ENCODE data around the gene OGFOD3.

Gene OGFOD3

DNA sequence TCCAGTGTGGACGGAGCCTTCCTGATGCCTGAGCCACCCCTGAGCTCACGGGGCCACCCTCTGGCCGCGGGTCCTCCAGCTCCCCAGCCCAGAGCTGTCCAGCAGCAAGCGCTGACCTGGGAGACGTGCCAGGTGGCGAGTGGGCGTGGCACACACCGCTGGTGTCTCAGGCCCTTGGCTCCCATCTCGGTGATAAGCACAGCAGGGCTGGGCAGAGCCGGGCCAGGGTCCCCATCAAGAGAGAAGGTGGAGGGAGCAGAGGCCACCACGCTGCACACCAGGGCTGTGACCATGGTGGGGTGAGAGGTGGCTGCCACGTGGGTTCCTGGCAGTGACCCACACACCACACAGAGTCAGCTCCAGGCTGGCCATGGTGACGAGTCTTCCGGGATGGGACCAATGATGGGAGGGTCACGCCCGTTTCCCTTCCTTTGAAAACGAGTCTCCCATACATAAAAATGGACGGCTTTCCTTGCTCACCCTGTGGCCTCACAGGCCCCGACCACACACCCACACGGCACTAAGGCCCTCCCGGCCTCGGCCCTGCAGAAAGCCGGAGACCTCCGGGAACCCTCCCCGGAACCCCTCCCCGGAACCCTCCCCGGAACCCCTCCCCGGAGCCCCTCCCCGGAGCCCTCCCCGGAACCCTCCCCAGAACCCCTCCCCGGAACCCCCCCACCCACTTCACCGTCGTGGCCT is 30.0 kb downstream of the OGFOD3 start:
- Histone ChIP-seq H3K9me3 (ENCODE audit: control insufficient read depth in 2 of 2, low read length in 2 of 2) (no peaks in the 10 kb centered on the region), H3K27ac (ENCODE audit: low read depth in 2 of 2, low read length in 2 of 2) (no peak overlapping the region), H3K4me3 (ENCODE audit: low read length in 2 of 2) (no peak overlapping the region), H3K27me3 (ENCODE audit: control insufficient read depth in 2 of 2, insufficient read depth in 2 of 2, low read length in 2 of 2) (peaks cover 23 to 35% of the 10 kb centered on the region in 2 donors), H3K9ac (ENCODE audit: low read depth in 1 of 2, low read length in 2 of 2) (no peak overlapping the region), H3K36me3 (ENCODE audit: control insufficient read depth in 2 of 2, insufficient read depth in 2 of 2, low read length in 2 of 2) (peaks cover 4 to 8% of the 10 kb centered on the region in 2 donors), H3K4me1 (ENCODE audit: control insufficient read depth in 2 of 2, insufficient read depth in 2 of 2, low read length in 2 of 2) (peaks cover 5 to 14% of the 10 kb centered on the region in 2 donors)

DNA sequence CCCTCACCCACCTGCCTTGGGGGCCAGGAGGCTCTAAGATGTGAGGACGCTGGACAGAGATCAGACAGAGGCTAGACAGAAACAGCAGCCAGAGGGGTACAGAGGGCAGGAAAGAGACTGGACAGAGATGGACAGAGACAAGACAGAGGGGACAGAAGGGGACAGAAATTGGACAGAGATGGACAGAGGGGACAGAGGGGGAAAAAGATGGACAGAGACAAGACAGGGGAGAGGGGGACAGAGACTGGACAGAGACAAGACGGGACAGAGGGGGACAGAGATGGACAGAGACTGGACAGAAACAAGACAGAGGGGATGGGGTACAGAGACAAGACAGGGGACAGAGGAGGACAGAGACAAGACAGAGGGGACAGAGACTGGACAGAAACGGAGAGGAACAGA is 30.7 kb downstream of the OGFOD3 start:
- no peak overlapping the region for H3K27ac ChIP-seq (ENCODE audit: low read depth in 2 of 2, low read length in 2 of 2)
- no peak overlapping the region for H3K4me3 ChIP-seq (ENCODE audit: low read length in 2 of 2)
- H3K9ac ChIP-seq (ENCODE audit: low read depth in 1 of 2, low read length in 2 of 2) = no peak overlapping the region
- peaks cover 5 to 14% of the 10 kb centered on the region in 2 donors for H3K4me1 ChIP-seq (ENCODE audit: control insufficient read depth in 2 of 2, insufficient read depth in 2 of 2, low read length in 2 of 2)
- H3K27me3 ChIP-seq (ENCODE audit: control insufficient read depth in 2 of 2, insufficient read depth in 2 of 2, low read length in 2 of 2) = peaks cover 23 to 35% of the 10 kb centered on the region in 2 donors
- H3K9me3 ChIP-seq (ENCODE audit: control insufficient read depth in 2 of 2, low read length in 2 of 2) = no peaks in the 10 kb centered on the region
- H3K36me3 ChIP-seq (ENCODE audit: control insufficient read depth in 2 of 2, insufficient read depth in 2 of 2, low read length in 2 of 2) = peaks cover 0 to 5% of the 10 kb centered on the region in 2 donors

DNA sequence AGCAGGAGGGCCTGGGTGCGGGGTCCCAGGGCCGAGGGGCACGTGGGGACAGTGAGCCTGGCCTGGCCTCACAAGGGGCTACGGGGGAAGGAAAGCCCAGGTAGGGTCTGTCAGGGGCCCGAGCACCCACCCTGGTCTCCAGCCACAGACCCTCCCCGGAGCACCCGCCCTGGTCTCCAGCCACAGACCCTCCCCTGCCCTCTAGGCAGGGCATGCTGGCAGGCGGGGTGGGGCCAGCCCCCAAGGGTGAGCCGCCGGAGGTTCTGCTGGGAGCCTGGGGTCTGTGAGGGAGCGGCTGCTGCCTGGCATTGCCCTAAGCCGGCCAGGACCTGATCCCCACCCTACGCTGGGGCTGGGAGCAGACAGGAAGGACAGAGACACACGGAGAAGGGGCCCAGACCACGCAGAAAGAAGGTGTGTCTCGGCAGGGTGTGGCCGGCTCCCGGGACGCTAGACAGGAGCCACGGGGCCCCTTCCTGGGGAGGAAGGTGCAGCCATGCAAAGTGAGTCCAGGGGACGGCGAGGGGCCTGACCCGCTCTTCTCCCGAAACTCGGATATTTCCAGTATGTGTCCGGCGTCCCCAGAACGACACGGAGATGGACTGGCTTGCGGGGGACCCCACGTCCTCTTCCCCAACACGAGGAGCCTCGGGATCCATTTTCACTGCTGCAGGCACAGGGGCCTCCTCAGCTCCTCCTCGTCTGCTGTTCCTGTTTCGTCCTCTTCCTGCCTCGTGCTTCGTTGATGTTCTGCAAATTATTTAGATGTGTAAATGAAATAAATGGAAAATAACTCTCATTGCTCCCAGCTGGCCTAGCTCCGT is 31.3 kb downstream of the OGFOD3 start:
- Histone ChIP-seq H3K27ac (ENCODE audit: low read depth in 2 of 2, low read length in 2 of 2) (no peak overlapping the region), H3K36me3 (ENCODE audit: control insufficient read depth in 2 of 2, insufficient read depth in 2 of 2, low read length in 2 of 2) (peaks cover 0 to 4% of the 10 kb centered on the region in 2 donors), H3K4me3 (ENCODE audit: low read length in 2 of 2) (no peak overlapping the region), H3K4me1 (ENCODE audit: control insufficient read depth in 2 of 2, insufficient read depth in 2 of 2, low read length in 2 of 2) (peaks cover 5 to 14% of the 10 kb centered on the region in 2 donors), H3K9ac (ENCODE audit: low read depth in 1 of 2, low read length in 2 of 2) (no peak overlapping the region), H3K9me3 (ENCODE audit: control insufficient read depth in 2 of 2, low read length in 2 of 2) (no peaks in the 10 kb centered on the region), H3K27me3 (ENCODE audit: control insufficient read depth in 2 of 2, insufficient read depth in 2 of 2, low read length in 2 of 2) (peaks cover 23 to 35% of the 10 kb centered on the region in 2 donors)

DNA sequence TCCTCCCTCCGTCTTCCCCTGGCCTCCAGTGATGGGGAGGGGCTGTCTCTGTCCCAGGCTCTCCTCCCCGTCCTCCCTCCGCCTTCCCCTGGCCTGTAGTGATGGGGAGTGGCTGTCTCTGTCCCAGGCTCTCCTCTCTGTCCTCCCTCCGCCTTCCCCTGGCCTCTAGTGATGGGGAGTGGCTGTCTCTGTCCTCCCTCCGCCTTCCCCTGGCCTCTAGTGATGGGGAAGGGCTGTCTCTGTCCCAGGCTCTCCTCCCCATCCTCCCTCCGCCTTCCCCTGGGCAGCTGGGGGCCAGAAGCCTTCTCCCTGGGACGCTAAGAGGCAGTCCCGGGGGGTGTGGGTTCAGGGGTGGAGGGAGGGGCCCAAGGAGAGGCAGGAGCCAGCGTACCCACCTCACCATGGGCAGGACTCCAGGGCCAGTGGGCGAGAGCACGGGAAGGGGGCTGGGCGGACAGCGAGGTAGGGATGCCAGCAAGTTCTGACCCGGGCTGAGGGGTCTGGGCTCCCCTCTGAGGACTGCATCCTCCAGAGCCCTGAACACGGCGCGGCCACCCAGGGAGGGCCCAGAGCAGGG is 32.0 kb downstream of the OGFOD3 start:
- peaks cover 23 to 38% of the 10 kb centered on the region in 2 donors for H3K27me3 ChIP-seq (ENCODE audit: control insufficient read depth in 2 of 2, insufficient read depth in 2 of 2, low read length in 2 of 2)
- no peaks in the 10 kb centered on the region for H3K9me3 ChIP-seq (ENCODE audit: control insufficient read depth in 2 of 2, low read length in 2 of 2)
- peaks cover 5 to 17% of the 10 kb centered on the region in 2 donors for H3K4me1 ChIP-seq (ENCODE audit: control insufficient read depth in 2 of 2, insufficient read depth in 2 of 2, low read length in 2 of 2)
- H3K9ac ChIP-seq (ENCODE audit: low read depth in 1 of 2, low read length in 2 of 2) = no peak overlapping the region
- H3K27ac ChIP-seq (ENCODE audit: low read depth in 2 of 2, low read length in 2 of 2) = no peak overlapping the region
- no peak overlapping the region for H3K4me3 ChIP-seq (ENCODE audit: low read length in 2 of 2)
- no peaks in the 10 kb centered on the region for H3K36me3 ChIP-seq (ENCODE audit: control insufficient read depth in 2 of 2, insufficient read depth in 2 of 2, low read length in 2 of 2)

DNA sequence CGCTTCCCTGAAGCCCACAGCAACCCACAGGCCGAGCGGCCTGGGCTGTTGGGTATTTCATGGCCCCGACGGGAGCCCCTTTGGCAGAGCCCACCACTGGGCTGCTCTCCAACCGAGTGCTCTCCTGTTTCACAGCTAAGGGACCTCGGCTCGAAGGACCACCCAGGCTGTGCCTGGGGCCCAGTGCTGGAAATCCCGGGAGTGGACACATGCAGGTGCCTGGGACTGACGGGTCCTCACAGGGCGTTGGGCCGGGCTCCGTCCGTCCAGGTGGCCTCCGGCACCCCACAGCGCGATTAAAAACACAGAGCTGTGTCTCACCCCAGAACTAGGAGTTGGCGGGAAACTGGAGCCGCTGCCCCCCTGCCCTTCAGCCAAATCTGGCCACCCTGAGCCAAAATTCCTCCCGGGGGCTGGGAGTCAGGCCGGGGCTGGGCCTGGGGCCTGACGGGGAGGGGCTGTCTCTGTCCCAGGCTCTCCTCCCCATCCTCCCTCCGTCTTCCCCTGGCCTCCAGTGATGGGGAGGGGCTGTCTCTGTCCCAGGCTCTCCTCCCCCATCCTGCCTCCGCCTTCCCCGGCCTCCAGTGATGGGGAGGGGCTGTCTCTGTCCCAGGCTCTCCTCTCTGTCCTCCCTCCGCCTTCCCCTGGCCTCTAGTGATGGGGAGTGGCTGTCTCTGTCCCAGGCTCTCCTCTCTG is 32.7 kb downstream of the OGFOD3 start:
- H3K27ac ChIP-seq (ENCODE audit: low read depth in 2 of 2, low read length in 2 of 2) = no peak overlapping the region
- no peaks in the 10 kb centered on the region for H3K9me3 ChIP-seq (ENCODE audit: control insufficient read depth in 2 of 2, low read length in 2 of 2)
- H3K36me3 ChIP-seq (ENCODE audit: control insufficient read depth in 2 of 2, insufficient read depth in 2 of 2, low read length in 2 of 2) = no peaks in the 10 kb centered on the region
- peaks cover 23 to 40% of the 10 kb centered on the region in 2 donors for H3K27me3 ChIP-seq (ENCODE audit: control insufficient read depth in 2 of 2, insufficient read depth in 2 of 2, low read length in 2 of 2)
- no peak overlapping the region for H3K4me3 ChIP-seq (ENCODE audit: low read length in 2 of 2)
- peaks cover 5 to 19% of the 10 kb centered on the region in 2 donors for H3K4me1 ChIP-seq (ENCODE audit: control insufficient read depth in 2 of 2, insufficient read depth in 2 of 2, low read length in 2 of 2)
- no peak overlapping the region for H3K9ac ChIP-seq (ENCODE audit: low read depth in 1 of 2, low read length in 2 of 2)

DNA sequence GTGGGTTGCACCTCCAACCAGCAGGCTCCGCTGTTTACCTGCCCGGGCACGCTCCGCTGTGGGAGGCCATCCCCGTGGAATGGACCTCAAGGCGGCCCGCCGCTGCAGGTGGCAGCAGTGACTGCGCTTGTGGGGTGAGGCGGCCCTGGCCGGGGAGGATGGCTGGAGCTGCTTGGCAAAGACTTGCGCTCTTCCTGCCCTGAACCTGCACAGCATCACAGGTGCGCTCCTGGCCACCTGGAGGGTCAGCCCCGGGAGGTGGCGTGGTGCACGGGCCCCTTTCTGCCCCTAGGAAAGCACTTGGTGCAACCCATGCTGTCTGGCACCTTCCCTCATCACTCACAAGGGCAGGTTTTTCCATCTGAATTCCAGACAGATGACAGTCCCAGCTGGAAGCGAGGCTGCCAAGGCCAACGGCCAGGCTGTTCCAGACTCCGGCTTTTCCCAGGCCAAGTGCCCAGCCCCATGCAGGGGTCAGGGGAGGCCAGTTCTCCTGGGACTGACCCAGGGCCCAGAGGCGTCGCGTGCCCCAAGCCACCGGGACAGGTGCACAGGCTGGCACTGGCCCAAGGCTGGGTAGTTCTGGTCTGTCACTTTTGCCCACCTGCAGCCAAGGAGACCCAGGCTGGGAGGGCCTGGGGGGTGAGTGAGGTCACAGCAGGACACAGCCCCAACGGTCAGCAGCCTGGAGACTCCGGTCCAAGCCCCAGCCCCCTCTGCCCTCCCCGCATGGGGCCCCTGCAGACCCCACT is 33.5 kb downstream of the OGFOD3 start:
- Histone ChIP-seq H3K27ac (ENCODE audit: low read depth in 2 of 2, low read length in 2 of 2) (no peak overlapping the region), H3K9me3 (ENCODE audit: control insufficient read depth in 2 of 2, low read length in 2 of 2) (no peaks in the 10 kb centered on the region), H3K4me3 (ENCODE audit: low read length in 2 of 2) (no peak overlapping the region), H3K4me1 (ENCODE audit: control insufficient read depth in 2 of 2, insufficient read depth in 2 of 2, low read length in 2 of 2) (peaks cover 5 to 19% of the 10 kb centered on the region in 2 donors), H3K9ac (ENCODE audit: low read depth in 1 of 2, low read length in 2 of 2) (no peak overlapping the region), H3K36me3 (ENCODE audit: control insufficient read depth in 2 of 2, insufficient read depth in 2 of 2, low read length in 2 of 2) (no peaks in the 10 kb centered on the region), H3K27me3 (ENCODE audit: control insufficient read depth in 2 of 2, insufficient read depth in 2 of 2, low read length in 2 of 2) (peaks cover 23 to 40% of the 10 kb centered on the region in 2 donors)

DNA sequence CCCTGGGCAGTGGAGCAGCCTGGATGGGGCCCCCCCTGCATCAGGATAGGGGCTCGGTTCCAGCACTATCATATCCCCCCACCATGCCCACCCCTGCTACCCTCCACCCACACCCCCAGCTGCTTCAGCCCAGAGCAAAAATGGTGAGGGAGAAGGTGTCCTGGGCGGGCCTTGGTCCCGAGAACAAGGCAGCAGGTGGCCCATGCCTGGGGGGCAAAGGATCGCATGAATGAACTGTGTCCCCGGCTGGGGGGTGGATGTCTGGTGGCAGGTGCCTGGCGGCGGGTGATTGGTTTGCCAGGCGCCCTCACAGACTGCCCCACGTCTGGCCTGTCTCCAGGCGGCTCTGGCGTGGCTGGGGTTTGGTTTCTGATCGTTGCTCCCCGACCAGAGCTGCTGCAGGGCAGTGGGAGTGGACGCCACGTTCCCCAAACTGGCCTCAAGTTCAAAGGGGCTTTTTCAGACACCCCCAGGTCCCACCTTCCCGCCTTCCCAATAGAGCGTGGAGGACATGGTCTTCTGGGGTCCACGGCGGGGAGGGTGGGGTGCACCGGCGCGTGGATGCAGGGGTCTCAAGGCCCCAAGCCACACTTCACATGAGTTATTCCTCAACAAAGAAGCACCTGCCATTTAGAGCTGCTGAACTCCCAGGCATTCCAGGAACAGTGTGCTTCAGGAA is 34.2 kb downstream of the OGFOD3 start:
- no peaks in the 10 kb centered on the region for H3K36me3 ChIP-seq (ENCODE audit: control insufficient read depth in 2 of 2, insufficient read depth in 2 of 2, low read length in 2 of 2)
- no peaks in the 10 kb centered on the region for H3K9me3 ChIP-seq (ENCODE audit: control insufficient read depth in 2 of 2, low read length in 2 of 2)
- no peak overlapping the region for H3K27ac ChIP-seq (ENCODE audit: low read depth in 2 of 2, low read length in 2 of 2)
- H3K27me3 ChIP-seq (ENCODE audit: control insufficient read depth in 2 of 2, insufficient read depth in 2 of 2, low read length in 2 of 2) = peaks cover 23 to 40% of the 10 kb centered on the region in 2 donors
- no peak overlapping the region for H3K9ac ChIP-seq (ENCODE audit: low read depth in 1 of 2, low read length in 2 of 2)
- H3K4me1 ChIP-seq (ENCODE audit: control insufficient read depth in 2 of 2, insufficient read depth in 2 of 2, low read length in 2 of 2) = peaks cover 5 to 19% of the 10 kb centered on the region in 2 donors
- H3K4me3 ChIP-seq (ENCODE audit: low read length in 2 of 2) = no peak overlapping the region

DNA sequence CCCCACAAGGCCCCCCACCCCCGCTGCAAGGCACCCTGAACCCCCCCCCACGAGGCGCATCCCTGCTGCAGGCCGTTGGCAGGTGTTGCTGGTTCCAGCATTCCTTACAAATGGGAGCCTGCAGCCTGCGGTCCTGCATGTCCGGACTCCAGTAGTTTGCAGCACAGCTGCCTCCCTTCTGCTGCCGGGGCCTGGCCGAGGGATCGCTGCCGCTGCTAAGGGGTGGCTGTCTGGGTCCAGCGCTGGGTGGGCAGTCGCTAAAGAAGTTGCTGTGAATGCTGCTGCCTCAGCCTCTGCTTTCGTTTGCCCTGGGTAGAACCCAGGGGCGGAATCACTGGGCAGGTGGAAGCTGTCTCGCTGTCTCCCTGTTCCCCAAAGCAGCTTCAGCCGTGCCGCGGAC is 35.0 kb downstream of the OGFOD3 start:
- Histone ChIP-seq H3K4me1 (ENCODE audit: control insufficient read depth in 2 of 2, insufficient read depth in 2 of 2, low read length in 2 of 2) (peaks cover 5 to 19% of the 10 kb centered on the region in 2 donors), H3K4me3 (ENCODE audit: low read length in 2 of 2) (no peak overlapping the region), H3K27ac (ENCODE audit: low read depth in 2 of 2, low read length in 2 of 2) (no peak overlapping the region), H3K27me3 (ENCODE audit: control insufficient read depth in 2 of 2, insufficient read depth in 2 of 2, low read length in 2 of 2) (peaks cover 25 to 42% of the 10 kb centered on the region in 2 donors), H3K9me3 (ENCODE audit: control insufficient read depth in 2 of 2, low read length in 2 of 2) (no peaks in the 10 kb centered on the region), H3K9ac (ENCODE audit: low read depth in 1 of 2, low read length in 2 of 2) (no peak overlapping the region), H3K36me3 (ENCODE audit: control insufficient read depth in 2 of 2, insufficient read depth in 2 of 2, low read length in 2 of 2) (no peaks in the 10 kb centered on the region)

DNA sequence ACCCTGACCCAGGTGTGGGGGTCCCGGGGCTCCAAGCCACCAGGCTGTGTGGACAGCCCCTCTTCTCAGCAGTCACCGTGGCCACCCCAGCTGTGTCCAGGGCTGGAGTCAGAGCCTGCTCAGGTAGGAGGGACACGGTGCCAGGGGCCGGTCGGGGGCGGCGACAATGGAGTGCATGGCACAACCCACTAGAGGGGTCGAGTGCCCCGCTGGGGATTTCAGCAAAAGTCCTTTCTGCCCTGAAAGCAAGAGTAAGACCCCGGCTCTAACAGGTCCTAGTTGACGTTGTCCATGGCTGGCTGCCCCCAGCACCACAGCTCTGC is 35.5 kb downstream of the OGFOD3 start:
- Histone ChIP-seq H3K9me3 (ENCODE audit: control insufficient read depth in 2 of 2, low read length in 2 of 2) (no peaks in the 10 kb centered on the region), H3K27me3 (ENCODE audit: control insufficient read depth in 2 of 2, insufficient read depth in 2 of 2, low read length in 2 of 2) (peaks cover 22 to 37% of the 10 kb centered on the region in 2 donors), H3K4me3 (ENCODE audit: low read length in 2 of 2) (no peak overlapping the region), H3K36me3 (ENCODE audit: control insufficient read depth in 2 of 2, insufficient read depth in 2 of 2, low read length in 2 of 2) (no peaks in the 10 kb centered on the region), H3K9ac (ENCODE audit: low read depth in 1 of 2, low read length in 2 of 2) (no peak overlapping the region), H3K4me1 (ENCODE audit: control insufficient read depth in 2 of 2, insufficient read depth in 2 of 2, low read length in 2 of 2) (peaks cover 5 to 19% of the 10 kb centered on the region in 2 donors), H3K27ac (ENCODE audit: low read depth in 2 of 2, low read length in 2 of 2) (no peak overlapping the region)
